Stomach (tissue), 9 donors: ENCODE measurements around the gene PLPP4. TPM values are rescaled to one million over a fixed set of nuclear protein-coding genes. Genes with fewer than 3 reads are reported as not detected.

Experiments used
- DNase-seq, 2 donors: peaks; one replicate each; pipeline versions ENCODE4 v3.0.0 to v3.0.0-alpha.2; 2013 to 2019
- H3K27ac ChIP-seq, 5 donors: fragments of 200-600 bp in 4 of 5; sonication (generic) in 4 of 5; one replicate each; pipeline ENCODE4 v1.5.1; 2013 to 2019; ENCODE audit warnings: mild to moderate bottlenecking in 1 of 5, moderate library complexity in 1 of 5
- H3K27me3 ChIP-seq, 3 donors: fragments of 200-600 bp; sonication (generic); one replicate each; pipeline ENCODE4 v1.5.1; 2017 to 2019; ENCODE audit warnings: mixed run types in 1 of 3
- H3K36me3 ChIP-seq, 4 donors: fragments of 200-600 bp; sonication (generic); 1 replicate in 3 of 4; 2 replicates in 1 of 4; pipeline ENCODE4 v1.5.1; 2016 to 2019
- H3K4me1 ChIP-seq, 4 donors: fragments of 200-600 bp; sonication (generic); one replicate each; pipeline ENCODE4 v1.5.1; 2016 to 2019
- H3K4me3 ChIP-seq, 4 donors: fragments of 200-600 bp; sonication (generic) in 3 of 4; one replicate each; pipeline ENCODE4 v1.5.1; 2016 to 2019; ENCODE audit warnings: mild to moderate bottlenecking in 1 of 4
- H3K9me3 ChIP-seq, 4 donors: fragments of 200-600 bp; sonication (generic); one replicate each; pipeline ENCODE4 v1.5.1; 2016 to 2019
- CTCF ChIP-seq, 7 experiments: fragments of 450-650 bp in 4 of 7; fragments of 200-600 bp in 3 of 7; sonication (generic) in 3 of 7; IDR thresholded peaks; one replicate each; pipeline ENCODE4 v1.5.1; 2016 to 2019; ENCODE audit warnings: antibody characterized with exemption in 7 of 7, control low read depth in 2 of 7, mild to moderate bottlenecking in 1 of 7
- EP300 ChIP-seq: sonication (generic); formaldehyde crosslinking; IDR thresholded peaks from one replicate; pipeline ENCODE4 v1.6.1; 2017; ENCODE audit warnings: antibody characterized with exemption
- POLR2A ChIP-seq, 4 donors: fragments of 450-650 bp; IDR thresholded peaks; one replicate each; pipeline ENCODE4 v1.6.1; 2016; ENCODE audit warnings: antibody characterized with exemption in 4 of 4, control low read depth in 2 of 4, mild to moderate bottlenecking in 1 of 4, moderate library complexity in 1 of 4
- POLR2AphosphoS5 ChIP-seq, 3 donors: sonication (generic); formaldehyde crosslinking; IDR thresholded peaks; one replicate each; pipeline ENCODE4 v1.6.1; 2016; ENCODE audit warnings: antibody characterized with exemption in 3 of 3
- WGBS, 5 donors: extraction: QIAGEN DNeasy Blood & Tissue Kit in 3 of 5; methylation state at CpG; one replicate each; pipeline versions ENCODE4 v1.1.5 to v1.1.7; 2013 to 2018; 5-methylcytosine and 5-hydroxymethylcytosine counted together
- intact Hi-C: fragments of 100-400 bp; cut with DNase I; formaldehyde crosslinking; loops from one replicate; pipeline ENCODE4 v1.15.1; 2023; ENCODE audit warnings: low total_unique reads
- polyA plus RNA-seq, 3 donors: library from polyadenylated mRNA; stranded (reverse); fragments of 200-250 nt; gene quantifications; one replicate each; pipeline ENCODE4 v1.2.3, GENCODE V29; 2013
- total RNA-seq, 5 donors: library from RNA; depleted of rRNA; stranded (reverse); fragments of >200 nt; gene quantifications; one replicate each; pipeline versions ENCODE4 v1.1.0 to v1.2.3, GENCODE V29; 2014 to 2016
- donor health status: healthy with polysubstance abuse.
- donor health status: Bipolar disorder and iron deficiency.
- donor health status: healthy.

PLPP4 gene
- total and polyA plus RNA-seq, 8 donors = not detected

- H3K36me3 ChIP-seq = no peaks in the 10 kb centered on the region
- no peak for DNase-seq
- H3K27me3 ChIP-seq = peaks cover 0 to 4% (median 0%) of the 10 kb centered on the region in 3 donors
- intact Hi-C loops = no loop called here
- no peak for TF ChIP-seq EP300
- TF ChIP-seq CTCF (IDR thresholded peaks at IDR 0.05) = no peak
- TF ChIP-seq POLR2A (IDR thresholded peaks at IDR 0.05) = no peak
- no peak for TF ChIP-seq POLR2AphosphoS5 (IDR thresholded peaks at IDR 0.05)
- no peak overlapping the region for H3K4me3 ChIP-seq
- H3K27ac ChIP-seq = no peak overlapping the region
- no peaks in the 10 kb centered on the region for H3K9me3 ChIP-seq
- WGBS, 5 donors = 43 to 55% (median 54%) methylated on average over 2 of the region's 2 CpGs
- H3K4me1 ChIP-seq = no peaks in the 10 kb centered on the region
These were observed 57.9 kb downstream of the PLPP4 start for GRCh38 chr10:120514959-120515358.

- Histone ChIP-seq H3K27ac (no peak overlapping the region), H3K27me3 (peaks cover 0 to 4% (median 0%) of the 10 kb centered on the region in 3 donors), H3K36me3 (no peaks in the 10 kb centered on the region), H3K9me3 (no peaks in the 10 kb centered on the region), H3K4me1 (no peaks in the 10 kb centered on the region), H3K4me3 (no peak overlapping the region)
- TF ChIP-seq POLR2AphosphoS5 (IDR thresholded peaks at IDR 0.05) (no peak), POLR2A (IDR thresholded peaks at IDR 0.05) (no peak), EP300 (no peak), CTCF (IDR thresholded peaks at IDR 0.05) (no peak)
- DNase-seq = no peak
- WGBS, 5 donors = 68 to 79% (median 74%) methylated on average over 2 of the region's 2 CpGs
- intact Hi-C loops = no loop called here
These were observed 58.7 kb downstream of the PLPP4 start for GRCh38 chr10:120515741-120516140.

GRCh38 chr10:120516426-120516825, 59.4 kb downstream of the PLPP4 start:
- H3K27ac ChIP-seq = no peak overlapping the region
- no peak for DNase-seq
- TF ChIP-seq EP300 (no peak), CTCF (IDR thresholded peaks at IDR 0.05) (no peak), POLR2AphosphoS5 (IDR thresholded peaks at IDR 0.05) (no peak), POLR2A (IDR thresholded peaks at IDR 0.05) (no peak)
- H3K4me1 ChIP-seq = no peaks in the 10 kb centered on the region
- intact Hi-C loops = no loop called here
- peaks cover 0 to 4% (median 0%) of the 10 kb centered on the region in 3 donors for H3K27me3 ChIP-seq
- H3K9me3 ChIP-seq = no peaks in the 10 kb centered on the region
- H3K36me3 ChIP-seq = no peaks in the 10 kb centered on the region
- no peak overlapping the region for H3K4me3 ChIP-seq
- WGBS, 5 donors = 78 to 83% (median 80%) methylated on average over 4 of the region's 4 CpGs

- Histone ChIP-seq H3K4me3 (no peak overlapping the region), H3K4me1 (no peaks in the 10 kb centered on the region), H3K36me3 (no peaks in the 10 kb centered on the region), H3K9me3 (no peaks in the 10 kb centered on the region), H3K27me3 (peaks cover 0 to 4% (median 0%) of the 10 kb centered on the region in 3 donors), H3K27ac (no peak overlapping the region)
- WGBS, 5 donors = 70 to 85% (median 75%) methylated on average over 5 of the region's 5 CpGs
- no peak for DNase-seq
- intact Hi-C loops = no loop called here
- no peak for TF ChIP-seq POLR2AphosphoS5 (IDR thresholded peaks at IDR 0.05)
- no peak for TF ChIP-seq POLR2A (IDR thresholded peaks at IDR 0.05)
- no peak for TF ChIP-seq EP300
- TF ChIP-seq CTCF (IDR thresholded peaks at IDR 0.05) = no peak
These were observed 60.2 kb downstream of the PLPP4 start for GRCh38 chr10:120517196-120517595.
